Central memory CD4-positive, alpha-beta T cell (primary cell): ENCODE measurements around the gene PSMC3.

Experiments
- DNase-seq: peaks from one replicate; pipeline ENCODE4 v3.0.0; 2022

PSMC3 gene

GRCh38 chr11:47375020-47375419, 51.2 kb downstream of the PSMC3 start:
- DNase-seq: no peak

DNA sequence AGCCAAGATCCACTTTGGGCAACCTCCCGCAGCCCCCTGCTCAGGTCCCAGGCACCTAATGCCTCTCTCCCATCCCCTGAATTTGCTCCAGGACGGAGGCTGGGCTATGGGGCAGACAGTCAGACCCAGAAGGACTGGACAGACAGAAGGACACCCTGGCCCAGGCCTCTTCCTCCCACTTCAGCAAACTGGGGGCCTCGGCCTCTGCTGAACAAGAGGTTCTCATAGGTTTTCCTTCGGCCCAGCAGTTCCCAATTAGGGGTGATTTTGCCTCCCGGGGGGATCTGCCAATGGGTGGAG, 51.6 kb downstream of the PSMC3 start:
- no peak for DNase-seq

DNA sequence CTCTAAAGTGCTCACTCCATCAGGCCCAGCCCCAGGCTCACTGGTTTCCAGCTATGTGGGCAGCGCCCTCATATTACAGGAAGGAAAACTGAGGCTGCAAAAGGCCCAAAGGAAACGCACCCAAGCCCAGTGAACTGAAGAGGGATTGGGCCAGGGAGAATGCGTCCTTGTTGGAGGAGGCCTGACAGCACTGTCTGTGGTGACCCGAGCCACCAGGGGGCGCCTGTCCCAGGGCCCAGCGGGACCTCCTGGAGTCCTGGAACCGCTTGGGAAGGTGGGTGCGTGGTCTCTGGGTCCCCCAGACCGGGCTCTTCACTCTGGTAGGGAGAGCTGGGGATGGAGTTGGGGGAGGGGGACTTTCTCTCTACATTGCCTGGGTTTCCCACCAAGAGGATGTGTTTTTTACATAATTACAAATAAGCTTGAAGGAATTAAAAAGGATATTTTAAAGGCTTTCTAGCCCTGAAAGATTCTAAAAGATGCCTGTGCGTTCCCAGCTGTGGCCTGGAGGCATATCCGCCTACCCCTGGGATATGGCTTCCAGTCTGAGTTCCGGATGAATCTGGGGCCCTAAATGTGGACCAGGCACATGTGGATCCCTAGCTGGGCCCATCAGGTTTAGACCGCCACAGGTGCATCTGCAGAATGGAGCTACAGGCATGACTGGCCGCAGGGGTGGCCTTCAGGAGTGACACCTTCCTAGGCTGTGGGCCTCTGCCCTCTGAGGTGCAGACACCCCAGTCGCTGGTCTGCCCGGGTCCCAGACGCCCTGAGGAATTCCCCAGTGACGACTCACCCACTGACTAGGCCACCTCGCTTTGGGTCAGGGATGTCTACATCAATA, 52.1 kb downstream of the PSMC3 start:
- peak; percentile 76 for DNase-seq

GRCh38 chr11:47372422-47372821, 53.8 kb downstream of the PSMC3 start:
- DNase-seq: no peak

- DNase-seq: no peak
Measured at GRCh38 chr11:47369676-47370075, 56.6 kb downstream of the PSMC3 start.
